ENCODE results near the gene TMEM184A. TPM values are rescaled to one million over a fixed set of nuclear protein-coding genes. Genes with fewer than 3 reads are reported as not detected.
A peak's percentile ranks its signal among the peaks of the same experiment; 100 is the strongest.

The TMEM184A gene
- total and polyA plus RNA-seq, 10 of the 15 experiments (the other 5 are each of a cell fraction or from before 2014, with no cell fraction given) = 0.04 to 0.15 TPM; not detected in 8

- H3K9me3 ChIP-seq (replicated peaks; ENCODE audit: control insufficient read depth, insufficient read depth, low read length) = no peaks in the 10 kb centered on the region
- H2AFZ ChIP-seq (ENCODE audit: control insufficient read depth, low read depth, low read length) = no peak overlapping the region
- DNase-seq (ENCODE audit: low read depth, low spot score) (no peak), ATAC-seq (no peak), FAIRE-seq (no peak)
- ChIA-PET CTCF (no interaction called here), SMC1A (ENCODE audit: uncharacterized antibody, unreplicated experiment) (no interaction called here), RAD21 (ENCODE audit: unreplicated experiment) (no interaction called here), POLR2A (no interaction called here)
- peaks cover 9% of the 10 kb centered on the region for H3K79me2 ChIP-seq (ENCODE audit: control insufficient read depth, insufficient read depth, low read length)
- in situ Hi-C loops (cut with MboI) = no loop called here
- no peaks in the 10 kb centered on the region for H3K36me3 ChIP-seq (ENCODE audit: control insufficient read depth in 2 of 2, insufficient read depth in 2 of 2, low read length in 1 of 2)
- intact Hi-C loops (cut with micrococcal nuclease; ENCODE audit: unreplicated experiment) = no loop called here
- WGBS (ENCODE audit: insufficient coverage, insufficient replicate concordance, low lambda C conversion rate, missing lambda C conversion rate) = 35% methylated on average over 10 of the region's 10 CpGs
- no TSS peak for BruUV-seq (replicated peaks)
- peaks cover 25% of the 10 kb centered on the region for H3K4me1 ChIP-seq (ENCODE audit: control insufficient read depth, insufficient read depth, low read length)
- TF ChIP-seq NR2C2 (IDR thresholded peaks at IDR 0.05; ENCODE audit: borderline replicate concordance, control insufficient read depth, insufficient read length, low read depth) (no peak), RUNX3 (IDR thresholded peaks at IDR 0.05; ENCODE audit: low read length) (peak; percentile 26; the same call in 1 of the 2 replicates)
- no peaks in the 10 kb centered on the region for H4K20me1 ChIP-seq (ENCODE audit: control insufficient read depth, insufficient read depth)
- no peak overlapping the region for H3K4me3 ChIP-seq
- no peak overlapping the region for H3K27ac ChIP-seq (ENCODE audit: control insufficient read depth, insufficient read depth)
- no peaks in the 10 kb centered on the region for H3K27me3 ChIP-seq (replicated peaks in 1 of 2; ENCODE audit: control insufficient read depth in 2 of 2, insufficient read depth in 2 of 2, low read length in 1 of 2)
- H3K4me2 ChIP-seq (ENCODE audit: control insufficient read depth, insufficient read depth) = no peak overlapping the region
- H3K9ac ChIP-seq (ENCODE audit: control insufficient read depth, insufficient read depth, low read length) = no peak overlapping the region
Measured at GRCh38 chr7:1508277-1508758, 47.7 kb downstream of the TMEM184A start.

DNA sequence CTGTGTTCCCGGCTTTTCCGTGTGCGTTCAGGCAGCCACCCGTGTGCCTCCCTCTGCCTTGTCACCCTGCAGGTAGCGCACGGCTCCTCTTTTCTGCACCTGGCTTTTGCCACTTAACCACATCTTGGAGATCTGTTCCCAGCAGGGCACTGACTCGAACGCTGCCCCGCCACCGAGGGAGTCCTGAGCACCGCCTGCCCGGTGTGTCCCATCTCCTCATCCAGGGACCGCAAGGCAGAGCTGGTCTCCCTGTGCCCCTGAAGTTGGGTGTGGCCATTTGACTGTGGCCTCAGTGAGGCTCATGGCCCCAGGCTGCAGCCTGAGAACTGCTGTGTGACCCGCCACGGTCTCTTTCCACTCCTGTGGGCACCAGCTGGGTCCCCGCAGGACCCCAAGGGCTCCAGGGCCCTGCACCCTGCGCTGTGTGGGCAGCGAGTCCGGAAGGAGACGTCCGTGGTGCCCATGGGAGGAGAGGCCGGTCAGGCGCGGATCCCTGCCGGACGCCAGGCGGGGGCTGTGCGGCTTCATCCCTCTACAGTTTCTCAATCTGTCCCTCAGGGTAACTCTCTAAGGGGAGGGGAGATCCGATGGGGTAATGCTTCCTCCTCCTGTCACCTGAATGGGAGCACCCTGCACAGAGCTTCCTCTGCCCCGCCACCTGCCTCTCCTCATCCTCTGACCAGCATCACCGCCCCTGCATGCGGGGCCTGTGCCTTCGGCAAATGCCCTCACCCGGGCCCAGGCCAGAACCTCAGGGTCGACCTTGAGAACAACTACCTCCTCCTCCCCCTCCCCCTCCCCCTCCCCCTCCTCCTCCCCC, 50.1 kb downstream of the TMEM184A start:
- BruUV-seq (replicated peaks) = no TSS peak
- ChIA-PET SMC1A (ENCODE audit: uncharacterized antibody, unreplicated experiment) (interaction anchor here (1.7 kb wide), 1 partner anchor 50 kb away, joined by 4 read pairs; the partner anchor contains the start of gene TMEM184A), CTCF (interaction anchor here (0.6 to 2.2 kb wide), 5 partner anchors 27 to 705 kb away, joined by 3 to 9 read pairs (median 3); no protein-coding TSS in a partner anchor), POLR2A (interaction anchor here (0.5 to 1.5 kb wide), 2 partner anchors 26 to 1093 kb away, joined by 5 read pairs; no protein-coding TSS in a partner anchor), RAD21 (ENCODE audit: unreplicated experiment) (interaction anchor here (0.5 to 1.6 kb wide), 3 partner anchors 73 to 743 kb away, joined by 3 to 5 read pairs (median 3); no protein-coding TSS in a partner anchor)
- FAIRE-seq (no peak), DNase-seq (ENCODE audit: low read depth, low spot score) (no peak), ATAC-seq (peak; percentile 25)
- Histone ChIP-seq H3K4me1 (ENCODE audit: control insufficient read depth, insufficient read depth, low read length) (peaks cover 26% of the 10 kb centered on the region), H3K79me2 (ENCODE audit: control insufficient read depth, insufficient read depth, low read length) (peaks cover 18% of the 10 kb centered on the region), H2AFZ (ENCODE audit: control insufficient read depth, low read depth, low read length) (peak overlapping the region; percentile 66), H3K9me3 (replicated peaks; ENCODE audit: control insufficient read depth, insufficient read depth, low read length) (no peaks in the 10 kb centered on the region), H3K27ac (ENCODE audit: control insufficient read depth, insufficient read depth) (peak overlapping the region; percentile 58), H3K4me3 (peak overlapping the region; percentile 82), H3K36me3 (ENCODE audit: control insufficient read depth in 2 of 2, insufficient read depth in 2 of 2, low read length in 1 of 2) (no peaks in the 10 kb centered on the region), H3K27me3 (replicated peaks in 1 of 2; ENCODE audit: control insufficient read depth in 2 of 2, insufficient read depth in 2 of 2, low read length in 1 of 2) (no peaks in the 10 kb centered on the region), H4K20me1 (ENCODE audit: control insufficient read depth, insufficient read depth) (no peaks in the 10 kb centered on the region; the same call in 1 of the 2 replicates), H3K9ac (ENCODE audit: control insufficient read depth, insufficient read depth, low read length) (peak overlapping the region; percentile 70), H3K4me2 (ENCODE audit: control insufficient read depth, insufficient read depth) (peak overlapping the region; percentile 95)
- 15% methylated on average over 33 of the region's 35 CpGs for WGBS (ENCODE audit: insufficient coverage, insufficient replicate concordance, low lambda C conversion rate, missing lambda C conversion rate)
- in situ Hi-C loops (cut with MboI) = no loop called here
- TF ChIP-seq, protein P1, sequence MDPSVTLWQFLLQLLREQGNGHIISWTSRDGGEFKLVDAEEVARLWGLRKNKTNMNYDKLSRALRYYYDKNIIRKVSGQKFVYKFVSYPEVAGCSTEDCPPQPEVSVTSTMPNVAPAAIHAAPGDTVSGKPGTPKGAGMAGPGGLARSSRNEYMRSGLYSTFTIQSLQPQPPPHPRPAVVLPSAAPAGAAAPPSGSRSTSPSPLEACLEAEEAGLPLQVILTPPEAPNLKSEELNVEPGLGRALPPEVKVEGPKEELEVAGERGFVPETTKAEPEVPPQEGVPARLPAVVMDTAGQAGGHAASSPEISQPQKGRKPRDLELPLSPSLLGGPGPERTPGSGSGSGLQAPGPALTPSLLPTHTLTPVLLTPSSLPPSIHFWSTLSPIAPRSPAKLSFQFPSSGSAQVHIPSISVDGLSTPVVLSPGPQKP (IDR thresholded peaks at IDR 0.05; ENCODE audit: low read depth, low read length) = no peak
- TF ChIP-seq DPF2 (IDR thresholded peaks at IDR 0.05) = 0 out of 2 replicates have a peak, but pooled peaks have one; percentile 33
- 0 out of 2 replicates have a peak, but pooled peaks have one; percentile 36 for TF ChIP-seq GATAD2B (conservative IDR thresholded peaks at IDR 0.05; ENCODE audit: low read depth)
- TF ChIP-seq ZBTB33 (IDR thresholded peaks at IDR 0.05) = peak; percentile 43; the same call in 1 of the 2 replicates
- no peak for TF ChIP-seq NFIC (IDR thresholded peaks at IDR 0.05; ENCODE audit: low read depth, low read length)
- 0 out of 2 replicates have a peak, but pooled peaks have one; percentile 49 for TF ChIP-seq NFXL1 (IDR thresholded peaks at IDR 0.05; ENCODE audit: borderline replicate concordance)
- intact Hi-C loops (cut with micrococcal nuclease; ENCODE audit: unreplicated experiment) = loop anchor here (2.0 kb wide), 1 partner anchor 27 kb away; no protein-coding TSS in a partner anchor

Data from GM12878 (cell line).